Immature natural killer cell (primary cell): ENCODE data around the gene MEGF6. TPM values are rescaled to one million over a fixed set of nuclear protein-coding genes. Genes with fewer than 3 reads are reported as not detected.
A peak's percentile ranks its signal among the peaks of the same experiment; 100 is the strongest.

ENCODE experiments used
- DNase-seq, 3 donors: peaks; one replicate each; pipeline ENCODE4 v3.0.0; 2022; ENCODE audit warnings: mixed read lengths in 1 of 3
- H3K27ac Mint-ChIP-seq, 6 donors: one replicate each; pipeline ENCODE4 v1.8.0; 2020; ENCODE audit warnings: mixed read lengths in 6 of 6, mild to moderate bottlenecking in 5 of 6, inconsistent platforms in 4 of 6, moderate library complexity in 3 of 6
- H3K27me3 Mint-ChIP-seq, 3 donors: one replicate each; pipeline ENCODE4 v1.8.0; 2020 to 2021; ENCODE audit warnings: low read depth in 3 of 3, mild to moderate bottlenecking in 3 of 3, mixed read lengths in 3 of 3, moderate library complexity in 3 of 3, inconsistent platforms in 1 of 3
- H3K36me3 Mint-ChIP-seq, 3 donors: one replicate each; pipeline ENCODE4 v1.8.0; 2020; ENCODE audit warnings: mixed read lengths in 3 of 3, inconsistent platforms in 2 of 3, mild to moderate bottlenecking in 2 of 3
- H3K4me1 Mint-ChIP-seq, 2 donors: one replicate each; pipeline ENCODE4 v1.8.0; 2020; ENCODE audit warnings: inconsistent platforms in 2 of 2, mild to moderate bottlenecking in 2 of 2, mixed read lengths in 2 of 2, moderate library complexity in 1 of 2
- H3K4me3 Mint-ChIP-seq, 5 donors: one replicate each; pipeline ENCODE4 v1.8.0; 2020; ENCODE audit warnings: mild to moderate bottlenecking in 5 of 5, mixed read lengths in 5 of 5, inconsistent platforms in 3 of 5, moderate library complexity in 3 of 5
- H3K9me3 Mint-ChIP-seq, 6 donors: one replicate each; pipeline ENCODE4 v1.8.0; 2020; ENCODE audit warnings: mild to moderate bottlenecking in 6 of 6, mixed read lengths in 6 of 6, inconsistent platforms in 4 of 6, moderate library complexity in 3 of 6
- polyA plus RNA-seq, 3 donors: library from polyadenylated mRNA; unstranded; fragments of 300-500 nt; fragmentation: Illumina TruSeq; gene quantifications; one replicate each; pipeline ENCODE4 v1.2.3, GENCODE V29; 2021

The MEGF6 gene
- polyA plus RNA-seq, 3 donors from 2014 or later, result 0.08 TPM; not detected in 2

DNA sequence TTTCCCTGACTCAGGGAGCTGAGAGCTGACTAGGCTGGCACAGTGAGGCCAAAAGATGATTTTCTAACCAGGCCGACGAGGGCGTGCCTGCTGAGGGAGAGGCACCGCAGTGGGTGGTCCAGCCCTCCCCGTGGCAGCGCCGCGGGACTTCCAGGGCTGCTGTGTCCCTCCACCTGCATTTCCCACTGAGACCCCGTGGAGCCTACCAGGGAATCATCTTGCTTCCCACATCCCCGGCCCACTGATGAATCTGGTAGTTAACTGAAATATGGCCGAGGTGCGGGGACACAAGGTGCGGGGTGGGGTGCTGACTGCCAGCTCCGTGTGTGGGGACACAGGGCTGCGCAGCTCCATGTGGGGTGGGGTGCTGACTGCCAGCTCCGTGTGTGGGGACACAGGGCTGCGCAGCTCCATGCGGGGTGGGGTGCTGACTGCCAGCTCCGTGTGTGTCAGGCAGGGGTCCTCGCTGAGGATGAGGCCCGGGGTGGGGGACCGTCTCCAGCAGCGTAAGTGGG is 28.1 kb upstream of the MEGF6 start:
- Mint-ChIP-seq H3K9me3 (no peaks in the 10 kb centered on the region), H3K27me3 (peaks cover 0 to 1% (median 0%) of the 10 kb centered on the region in 3 donors), H3K36me3 (peaks cover 6 to 43% (median 17%) of the 10 kb centered on the region in 3 donors)

GRCh38 chr1:3638676-3639075 is 27.4 kb upstream of the MEGF6 start:
- Mint-ChIP-seq H3K27ac (no peak overlapping the region), H3K36me3 (peaks cover 6 to 41% (median 15%) of the 10 kb centered on the region in 3 donors), H3K9me3 (no peaks in the 10 kb centered on the region), H3K27me3 (peaks cover 0 to 1% (median 0%) of the 10 kb centered on the region in 3 donors), H3K4me1 (peaks cover 0 to 3% of the 10 kb centered on the region in 2 donors), H3K4me3 (no peak overlapping the region)
- DNase-seq, result no peak

More for the DNA sequence above, 28.1 kb upstream of the MEGF6 start:
- Mint-ChIP-seq H3K4me3 (no peak overlapping the region), H3K27ac (no peak overlapping the region), H3K4me1 (peaks cover 0 to 3% of the 10 kb centered on the region in 2 donors)
- no peak for DNase-seq

GRCh38 chr1:3638027-3638426 is 26.7 kb upstream of the MEGF6 start:
- no peak overlapping the region for H3K4me3 Mint-ChIP-seq
- H3K9me3 Mint-ChIP-seq, result no peaks in the 10 kb centered on the region
- DNase-seq, result no peak
- H3K4me1 Mint-ChIP-seq, result peaks cover 0 to 3% of the 10 kb centered on the region in 2 donors
- peaks cover 0 to 1% (median 0%) of the 10 kb centered on the region in 3 donors for H3K27me3 Mint-ChIP-seq
- peaks cover 6 to 41% (median 15%) of the 10 kb centered on the region in 3 donors for H3K36me3 Mint-ChIP-seq
- no peak overlapping the region for H3K27ac Mint-ChIP-seq

GRCh38 chr1:3636531-3636930 is 25.2 kb upstream of the MEGF6 start:
- DNase-seq, result no peak
- peak overlapping the region in 1 of 6 donors; percentile 34 for H3K27ac Mint-ChIP-seq
- H3K9me3 Mint-ChIP-seq, result no peaks in the 10 kb centered on the region
- no peak overlapping the region for H3K4me3 Mint-ChIP-seq
- peaks cover 0 to 1% (median 0%) of the 10 kb centered on the region in 3 donors for H3K27me3 Mint-ChIP-seq
- H3K36me3 Mint-ChIP-seq, result peaks cover 6 to 31% (median 10%) of the 10 kb centered on the region in 3 donors
- H3K4me1 Mint-ChIP-seq, result no peaks in the 10 kb centered on the region

DNA sequence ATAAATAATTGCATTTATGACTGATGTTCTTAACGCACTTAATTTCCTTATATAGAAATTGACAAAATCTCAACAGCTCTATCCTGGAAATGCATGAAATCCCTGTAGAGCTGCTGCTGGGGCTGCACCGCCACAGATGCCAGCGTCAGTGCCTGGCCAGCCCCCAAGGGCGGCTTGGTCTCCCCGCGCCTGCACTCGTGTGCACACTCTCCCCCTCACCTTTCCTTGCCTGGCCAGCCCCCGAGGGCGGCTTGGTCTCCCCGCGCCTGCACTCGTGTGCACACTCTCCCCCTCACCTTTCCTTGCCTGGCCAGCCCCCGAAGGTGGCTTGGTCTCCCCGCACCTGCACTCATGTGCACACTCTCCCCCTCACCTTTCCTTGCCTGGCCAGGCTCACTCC is 24.8 kb upstream of the MEGF6 start:
- DNase-seq, result no peak
- H3K9me3 Mint-ChIP-seq, result no peaks in the 10 kb centered on the region
- H3K27me3 Mint-ChIP-seq, result peaks cover 0 to 1% (median 0%) of the 10 kb centered on the region in 3 donors
- H3K36me3 Mint-ChIP-seq, result peaks cover 6 to 31% (median 10%) of the 10 kb centered on the region in 3 donors
- no peak overlapping the region for H3K4me3 Mint-ChIP-seq
- H3K4me1 Mint-ChIP-seq, result no peaks in the 10 kb centered on the region
- peak overlapping the region in 1 of 6 donors; percentile 34 for H3K27ac Mint-ChIP-seq

DNA sequence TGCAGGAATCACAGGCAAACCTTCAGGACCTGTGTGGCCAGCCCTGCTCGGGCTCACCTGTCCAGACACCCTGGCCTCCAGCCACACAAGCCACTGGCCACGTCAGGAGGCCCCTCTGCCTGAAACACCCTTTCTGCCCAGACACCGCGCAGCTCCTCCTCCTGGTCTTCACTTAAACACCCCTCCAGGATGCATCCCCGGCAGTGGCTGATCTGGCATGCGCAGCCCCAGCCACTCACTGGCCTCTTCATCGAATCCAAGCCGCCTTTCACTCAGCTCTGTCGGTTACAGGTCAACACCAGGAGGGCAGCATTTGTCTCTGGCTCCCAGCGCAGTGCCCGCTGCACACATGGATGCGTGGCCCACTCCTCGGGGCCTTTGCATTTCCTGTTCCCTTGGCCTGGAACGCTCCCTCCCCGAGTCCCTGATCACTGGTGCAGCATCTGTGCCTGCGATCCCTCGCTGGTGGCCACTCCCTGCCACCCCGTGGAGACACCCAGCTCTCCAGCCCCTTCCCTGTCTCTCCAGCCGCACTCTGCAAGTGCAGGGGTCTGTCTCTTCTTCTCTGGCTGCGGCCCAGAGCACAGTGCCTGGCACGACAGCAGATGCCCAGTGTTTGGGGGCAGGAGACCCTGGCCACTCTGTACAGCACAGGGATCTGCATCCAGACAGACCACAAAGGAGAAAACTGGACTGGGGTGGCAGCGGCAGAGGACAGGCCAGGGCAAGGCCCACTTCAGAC is 22.9 kb upstream of the MEGF6 start:
- DNase-seq, result no peak
- Mint-ChIP-seq H3K4me1 (no peaks in the 10 kb centered on the region), H3K27ac (no peak overlapping the region), H3K9me3 (no peaks in the 10 kb centered on the region), H3K27me3 (peaks cover 0 to 3% (median 0%) of the 10 kb centered on the region in 3 donors), H3K36me3 (peaks cover 6 to 31% (median 10%) of the 10 kb centered on the region in 3 donors), H3K4me3 (no peak overlapping the region)

DNA sequence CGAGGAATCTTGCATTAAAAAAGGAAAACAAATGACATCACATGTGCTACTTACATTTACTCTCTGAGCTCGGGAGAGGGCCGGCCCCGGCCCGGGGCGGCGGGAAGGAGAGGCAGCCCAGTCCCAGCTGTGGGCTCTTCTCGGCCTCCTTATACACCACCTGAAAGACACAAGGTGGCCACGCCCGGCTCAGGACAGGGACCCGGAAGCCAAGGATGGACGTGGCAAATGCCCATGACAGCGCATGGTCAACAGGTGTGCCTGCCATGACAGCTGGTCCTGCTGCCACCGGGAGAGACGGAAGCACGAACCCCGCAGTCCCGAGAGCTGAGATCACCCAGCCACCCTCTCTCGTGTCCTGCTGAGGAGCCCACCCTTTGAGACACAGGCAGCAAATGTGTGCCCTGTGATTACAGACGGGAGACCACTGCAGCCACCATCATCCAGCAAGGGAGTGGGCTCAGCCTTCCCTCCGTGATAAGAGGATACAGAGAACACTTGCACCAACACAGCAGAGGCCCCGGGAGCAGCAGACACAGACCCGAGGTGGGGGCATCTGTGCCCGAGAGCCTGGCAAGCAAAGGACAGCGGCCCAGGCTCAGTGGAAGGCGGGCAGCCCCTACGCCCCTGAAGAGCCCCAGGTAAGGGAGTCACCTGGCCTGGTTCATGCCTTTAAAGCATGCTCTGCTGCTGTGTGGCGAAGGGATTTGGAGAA is 22.2 kb upstream of the MEGF6 start:
- no peaks in the 10 kb centered on the region for H3K9me3 Mint-ChIP-seq
- H3K4me1 Mint-ChIP-seq, result peaks cover 0 to 1% of the 10 kb centered on the region in 2 donors
- H3K36me3 Mint-ChIP-seq, result peaks cover 6 to 29% (median 10%) of the 10 kb centered on the region in 3 donors
- H3K27me3 Mint-ChIP-seq, result peaks cover 0 to 3% (median 0%) of the 10 kb centered on the region in 3 donors
- no peak for DNase-seq
- H3K27ac Mint-ChIP-seq, result no peak overlapping the region
- H3K4me3 Mint-ChIP-seq, result no peak overlapping the region

- no peak overlapping the region for H3K4me3 Mint-ChIP-seq
- peaks cover 5 to 22% (median 6%) of the 10 kb centered on the region in 3 donors for H3K36me3 Mint-ChIP-seq
- no peak overlapping the region for H3K27ac Mint-ChIP-seq
- peaks cover 0 to 3% (median 0%) of the 10 kb centered on the region in 3 donors for H3K27me3 Mint-ChIP-seq
- H3K9me3 Mint-ChIP-seq, result no peaks in the 10 kb centered on the region
- no peak for DNase-seq
- H3K4me1 Mint-ChIP-seq, result peaks cover 0 to 1% of the 10 kb centered on the region in 2 donors
Measured at GRCh38 chr1:3632716-3633343, 21.5 kb upstream of the MEGF6 start.

DNA sequence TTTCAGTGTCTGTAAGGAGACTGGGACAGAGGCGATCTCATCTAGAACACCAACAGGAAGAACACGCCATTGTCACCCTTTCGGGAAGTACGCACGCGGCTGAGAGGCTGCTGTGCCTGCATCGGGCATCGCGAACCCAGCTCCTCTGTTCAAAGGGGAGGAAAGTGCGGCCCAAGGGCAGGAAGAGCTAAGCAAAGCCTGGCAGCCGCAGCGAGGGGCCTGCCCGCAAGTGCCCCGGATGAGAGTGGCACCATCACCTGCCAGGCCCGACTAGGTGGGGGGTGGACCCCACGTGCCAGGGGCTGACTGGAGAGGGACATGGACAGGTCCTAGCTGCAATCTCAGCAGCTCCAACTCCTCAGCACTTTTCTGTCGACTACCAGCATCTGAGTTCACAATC is 21.0 kb upstream of the MEGF6 start:
- Mint-ChIP-seq H3K9me3 (no peaks in the 10 kb centered on the region), H3K36me3 (peaks cover 4 to 19% (median 8%) of the 10 kb centered on the region in 3 donors), H3K27ac (no peak overlapping the region), H3K27me3 (peaks cover 0 to 3% (median 0%) of the 10 kb centered on the region in 3 donors), H3K4me1 (peaks cover 0 to 1% of the 10 kb centered on the region in 2 donors), H3K4me3 (no peak overlapping the region)
- DNase-seq, result no peak

- DNase-seq, result no peak
- H3K27me3 Mint-ChIP-seq, result peaks cover 0 to 3% (median 0%) of the 10 kb centered on the region in 3 donors
- H3K27ac Mint-ChIP-seq, result no peak overlapping the region
- no peak overlapping the region for H3K4me3 Mint-ChIP-seq
- no peaks in the 10 kb centered on the region for H3K9me3 Mint-ChIP-seq
- peaks cover 0 to 1% of the 10 kb centered on the region in 2 donors for H3K4me1 Mint-ChIP-seq
- H3K36me3 Mint-ChIP-seq, result peaks cover 0 to 13% (median 4%) of the 10 kb centered on the region in 3 donors
Measured at GRCh38 chr1:3631320-3632260, 20.3 kb upstream of the MEGF6 start.

GRCh38 chr1:3630914-3631313 is 19.6 kb upstream of the MEGF6 start:
- no peak for DNase-seq
- no peak overlapping the region for H3K4me3 Mint-ChIP-seq
- peaks cover 5% of the 10 kb centered on the region in 2 donors for H3K4me1 Mint-ChIP-seq
- H3K36me3 Mint-ChIP-seq, result peaks cover 3 to 9% (median 3%) of the 10 kb centered on the region in 3 donors
- H3K27me3 Mint-ChIP-seq, result peaks cover 0 to 5% (median 0%) of the 10 kb centered on the region in 3 donors
- H3K27ac Mint-ChIP-seq, result no peak overlapping the region
- no peaks in the 10 kb centered on the region for H3K9me3 Mint-ChIP-seq

- Mint-ChIP-seq H3K4me3 (no peak overlapping the region), H3K9me3 (no peaks in the 10 kb centered on the region), H3K4me1 (peaks cover 9 to 10% of the 10 kb centered on the region in 2 donors), H3K27ac (peak overlapping the region in 1 of 6 donors; percentile 34), H3K27me3 (peaks cover 0 to 12% (median 0%) of the 10 kb centered on the region in 3 donors), H3K36me3 (peaks cover 3 to 7% (median 3%) of the 10 kb centered on the region in 3 donors)
- DNase-seq, result no peak
Measured at GRCh38 chr1:3630161-3630611, 18.9 kb upstream of the MEGF6 start.
